Upper lobe of left lung (tissue), 4 donors: Measurements from ENCODE around the gene NNAT.

Experiments
- CTCF ChIP-seq, 6 experiments: fragments of 450-650 bp in 4 of 6; fragments of 200-600 bp in 2 of 6; sonication (generic) in 2 of 6; IDR thresholded peaks; one replicate each; pipeline ENCODE4 v1.5.1; 2016 to 2019; ENCODE audit warnings: antibody characterized with exemption in 6 of 6
- EP300 ChIP-seq, 4 donors: sonication (generic); formaldehyde crosslinking; IDR thresholded peaks; one replicate each; pipeline ENCODE4 v1.5.1; 2017; ENCODE audit warnings: antibody characterized with exemption in 4 of 4, control low read depth in 2 of 4
- POLR2A ChIP-seq, 4 donors: fragments of 450-650 bp; IDR thresholded peaks; one replicate each; pipeline ENCODE4 v1.5.1; 2016 to 2017; ENCODE audit warnings: antibody characterized with exemption in 4 of 4, mild to moderate bottlenecking in 2 of 4
- POLR2AphosphoS5 ChIP-seq, 2 donors: sonication (generic); formaldehyde crosslinking; IDR thresholded peaks; one replicate each; pipeline ENCODE4 v1.5.1; 2017; ENCODE audit warnings: antibody characterized with exemption in 2 of 2

GRCh38 chr20:37504404-37505096 lies 16.5 kb upstream of the NNAT start:
- TF ChIP-seq EP300 (IDR thresholded peaks at IDR 0.05), result no peak
- no peak for TF ChIP-seq CTCF (IDR thresholded peaks at IDR 0.05)
- no peak for TF ChIP-seq POLR2A (IDR thresholded peaks at IDR 0.05)
- TF ChIP-seq POLR2AphosphoS5 (IDR thresholded peaks at IDR 0.05), result no peak
